H1 (cell line): ENCODE results near the gene CDH20.

Experiments used
- ASH2L ChIP-seq: fragments of 200-600, 300-600 bp; sonication (generic); IDR thresholded peaks from one replicate; pipeline ENCODE4 v1.7.1; 2017; ENCODE audit warnings: low read length
- CBX5 ChIP-seq: fragments of 300-800, 300-1000 bp; sonication (generic); IDR thresholded peaks from 2 replicates; pipeline ENCODE4 v1.7.1; 2016; ENCODE audit warnings: antibody characterized with exemption, low read length, low read depth

GRCh38 chr18:61379827-61380226 is 46.6 kb downstream of the CDH20 start:
- no peak for TF ChIP-seq ASH2L
- no peak for TF ChIP-seq CBX5
